Urinary bladder (tissue), 4 donors: ENCODE measurements around the gene RAB10. TPM values are rescaled to one million over a fixed set of nuclear protein-coding genes. Genes with fewer than 3 reads are reported as not detected.
"Not testable (repeated sequence)": the region's sequence is repeated elsewhere in the genome, so short reads cannot be mapped to it uniquely, and the experiment has no call there.

ENCODE experiments used
- DNase-seq: peaks from one replicate; pipeline ENCODE4 v3.0.0-alpha.2; 2015; ENCODE audit errors: extremely low spot score
- H3K27ac ChIP-seq: one replicate; pipeline ENCODE4 v1.5.1; 2013; ENCODE audit warnings: low read depth, mild to moderate bottlenecking, moderate library complexity
- H3K36me3 ChIP-seq: one replicate; pipeline ENCODE4 v1.6.1; 2013; ENCODE audit warnings: mild to moderate bottlenecking, moderate library complexity; ENCODE audit not compliant: insufficient read depth
- H3K4me1 ChIP-seq: one replicate; pipeline ENCODE4 v1.6.1; 2013; ENCODE audit warnings: mild to moderate bottlenecking, moderate library complexity; ENCODE audit not compliant: insufficient read depth
- H3K4me3 ChIP-seq: one replicate; pipeline ENCODE4 v1.5.1; 2013; ENCODE audit warnings: low read depth, low read length
- WGBS: extraction: QIAGEN DNeasy Blood & Tissue Kit; methylation state at CpG from one replicate; pipeline ENCODE4 v1.1.7; 2013; 5-methylcytosine and 5-hydroxymethylcytosine counted together
- polyA plus RNA-seq: library from polyadenylated mRNA; stranded (reverse); fragments of 200-250 nt; gene quantifications from one replicate; pipeline ENCODE4 v1.2.3, GENCODE V29; 2013
- total RNA-seq: library from RNA; depleted of rRNA; stranded (reverse); fragments of >200 nt; gene quantifications from one replicate; pipeline ENCODE4 v1.2.3, GENCODE V29; 2014
- donor health status: healthy with polysubstance abuse.
- donor health status: healthy.

The RAB10 gene
- total and polyA plus RNA-seq, 2 donors, result 80.0 to 106 TPM

DNA sequence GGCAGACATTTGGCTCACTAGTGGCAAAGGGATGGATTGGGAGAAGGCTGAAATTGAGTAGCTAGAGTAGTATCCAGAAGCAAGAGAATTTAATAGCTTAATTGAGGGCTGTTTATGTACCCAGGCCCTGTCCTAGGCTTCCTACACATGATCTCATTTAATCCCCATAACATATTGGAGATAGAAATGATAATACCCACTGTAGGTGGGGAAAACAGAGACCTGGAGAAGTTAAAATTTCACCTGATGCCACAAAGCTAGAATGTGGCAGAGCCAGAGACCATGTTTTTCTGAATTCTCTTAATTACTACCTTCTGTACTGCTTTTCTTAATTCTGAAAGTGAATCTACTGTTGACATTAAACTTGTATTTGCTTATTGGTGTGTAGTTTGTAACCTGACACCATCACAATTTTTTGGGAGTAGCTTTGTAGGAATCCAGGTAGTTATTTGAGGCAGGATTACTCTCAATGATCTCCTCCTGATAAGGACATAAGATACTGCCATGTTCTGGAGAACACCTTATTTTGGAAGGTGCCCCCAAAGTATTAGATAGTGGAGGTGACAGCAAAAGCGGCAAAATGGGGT, 42.2 kb downstream of the RAB10 start:
- Histone ChIP-seq H3K27ac (no peak overlapping the region), H3K36me3 (peaks cover 3% of the 10 kb centered on the region), H3K4me3 (no peak overlapping the region), H3K4me1 (no peaks in the 10 kb centered on the region)
- 97% methylated on average over 1 of the region's 1 CpG for WGBS
- no peak for DNase-seq

GRCh38 chr2:26077291-26077690, 43.4 kb downstream of the RAB10 start:
- H3K4me3 ChIP-seq, result no peak overlapping the region
- DNase-seq, result no peak
- no peak overlapping the region for H3K27ac ChIP-seq
- H3K4me1 ChIP-seq, result no peaks in the 10 kb centered on the region
- WGBS, result 60% methylated on average over 2 of the region's 2 CpGs
- H3K36me3 ChIP-seq, result peaks cover 3% of the 10 kb centered on the region

DNA sequence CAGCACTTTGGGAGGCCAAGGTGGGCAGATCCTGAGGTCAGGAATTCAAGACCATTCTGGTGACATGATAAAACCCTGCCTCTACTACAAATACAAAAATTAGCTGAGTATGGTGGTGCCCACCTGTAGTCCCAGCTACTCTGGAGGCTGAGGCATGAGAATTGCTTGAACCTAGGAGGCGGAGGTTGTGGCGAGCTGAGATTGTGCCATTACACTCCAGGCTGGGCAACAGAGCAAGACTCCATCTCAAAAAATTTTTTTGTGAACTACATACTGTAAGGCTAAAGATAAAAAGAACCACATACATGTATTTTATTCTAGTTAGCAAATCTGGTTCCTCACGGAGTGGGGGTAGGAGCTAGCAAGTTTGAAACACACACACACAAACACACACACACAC, 45.1 kb downstream of the RAB10 start:
- Histone ChIP-seq H3K36me3 (peaks cover 3% of the 10 kb centered on the region), H3K4me1 (no peaks in the 10 kb centered on the region), H3K27ac (no peak overlapping the region), H3K4me3 (no peak overlapping the region)
- WGBS, result 98% methylated on average over 3 of the region's 3 CpGs
- no peak for DNase-seq

GRCh38 chr2:26080356-26080755, 46.5 kb downstream of the RAB10 start:
- 97% methylated on average over 1 of the region's 1 CpG for WGBS
- H3K36me3 ChIP-seq, result peaks cover 3% of the 10 kb centered on the region
- H3K4me1 ChIP-seq, result no peaks in the 10 kb centered on the region
- no peak overlapping the region for H3K27ac ChIP-seq
- no peak for DNase-seq
- H3K4me3 ChIP-seq, result no peak overlapping the region

DNA sequence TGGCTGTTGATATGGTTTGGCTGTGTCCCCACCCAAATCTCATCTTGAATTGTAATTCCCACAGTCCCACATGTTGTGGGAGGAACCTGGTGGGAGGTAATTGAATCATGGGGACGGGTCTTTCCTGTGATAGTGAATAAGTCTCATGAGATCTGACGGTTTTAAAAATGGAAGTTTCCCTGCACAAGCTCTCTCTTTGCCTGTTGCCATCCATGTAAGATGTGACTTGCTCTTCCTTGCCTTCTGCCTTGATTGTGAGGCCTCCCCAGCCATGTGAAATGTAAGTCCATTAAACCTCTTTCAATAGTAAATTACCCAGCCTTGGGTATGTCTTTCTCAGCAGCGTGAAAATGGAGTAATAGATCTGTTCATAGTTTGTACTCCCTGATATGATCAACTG, 47.0 kb downstream of the RAB10 start:
- WGBS, result 95% methylated on average over 3 of the region's 3 CpGs
- not testable (repeated sequence) for DNase-seq, H3K36me3 ChIP-seq, H3K27ac ChIP-seq, H3K4me1 ChIP-seq, H3K4me3 ChIP-seq

- H3K4me1 ChIP-seq, result no peaks in the 10 kb centered on the region
- DNase-seq, result no peak
- WGBS, result 96% methylated on average over 5 of the region's 5 CpGs
Observed at GRCh38 chr2:26081556-26081955, 47.7 kb downstream of the RAB10 start.

GRCh38 chr2:26086155-26086637, 52.3 kb downstream of the RAB10 start:
- no peak overlapping the region for H3K27ac ChIP-seq
- no peaks in the 10 kb centered on the region for H3K36me3 ChIP-seq
- no peak for DNase-seq
- no peak overlapping the region for H3K4me3 ChIP-seq
- H3K4me1 ChIP-seq, result no peaks in the 10 kb centered on the region
- 87% methylated on average over 5 of the region's 5 CpGs for WGBS

More at GRCh38 chr2:26081556-26081955, 47.7 kb downstream of the RAB10 start:
- Histone ChIP-seq H3K27ac (no peak overlapping the region), H3K4me3 (no peak overlapping the region), H3K36me3 (peaks cover 3% of the 10 kb centered on the region)

DNA sequence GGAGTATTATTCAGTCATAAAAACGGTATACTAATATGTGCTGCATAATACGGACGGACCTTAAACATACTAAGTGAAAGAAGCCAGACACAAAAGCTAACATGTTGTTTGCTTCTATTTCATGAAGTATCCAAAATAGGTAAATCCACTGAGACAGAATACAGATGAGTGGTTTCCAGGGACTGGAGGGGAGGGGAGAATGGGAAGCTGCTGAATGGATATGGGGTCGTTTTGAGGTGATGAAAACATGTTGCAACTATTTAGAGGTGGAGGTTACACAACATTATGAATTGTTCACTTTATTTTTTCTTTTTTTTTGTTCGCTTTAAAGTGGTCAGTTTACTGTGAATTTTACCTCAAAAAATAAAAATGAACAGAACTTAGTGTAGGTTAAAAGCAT, 52.9 kb downstream of the RAB10 start:
- no peak for DNase-seq
- 88% methylated on average over 5 of the region's 5 CpGs for WGBS
- H3K27ac ChIP-seq, result no peak overlapping the region
- H3K4me3 ChIP-seq, result no peak overlapping the region
- no peaks in the 10 kb centered on the region for H3K4me1 ChIP-seq
- no peaks in the 10 kb centered on the region for H3K36me3 ChIP-seq

DNA sequence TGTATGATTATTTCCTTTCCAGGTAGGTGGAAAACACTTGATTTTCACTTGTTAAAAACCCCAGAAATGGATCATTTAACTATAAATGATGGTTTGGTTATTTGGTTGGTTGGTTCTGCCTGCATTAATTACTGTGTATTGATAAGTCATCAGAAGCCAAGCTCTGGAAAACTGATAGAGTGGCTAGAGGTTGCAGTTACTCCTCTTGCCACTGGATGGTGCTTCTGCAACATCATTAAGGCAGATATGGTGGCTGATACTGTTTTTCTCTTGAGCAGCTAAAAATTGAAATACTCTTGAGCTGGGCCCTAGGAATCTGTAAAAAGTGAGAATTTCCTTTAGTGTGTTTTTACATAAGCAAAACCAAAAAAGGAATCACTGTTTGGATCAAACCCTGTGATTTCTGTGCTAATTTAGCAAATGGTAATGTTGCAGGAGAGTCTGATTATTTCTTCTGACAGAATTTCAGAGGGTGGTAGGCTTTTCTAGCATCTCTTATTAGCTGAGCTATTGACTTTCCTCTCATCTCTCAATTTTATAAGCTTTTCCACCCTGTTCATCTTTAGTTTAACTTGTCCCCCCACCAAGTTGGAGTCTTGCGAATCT, 54.3 kb downstream of the RAB10 start:
- Histone ChIP-seq H3K4me1 (no peaks in the 10 kb centered on the region), H3K27ac (no peak overlapping the region), H3K4me3 (no peak overlapping the region), H3K36me3 (no peaks in the 10 kb centered on the region)
- 96% methylated on average over 1 of the region's 1 CpG for WGBS
- DNase-seq, result no peak

DNA sequence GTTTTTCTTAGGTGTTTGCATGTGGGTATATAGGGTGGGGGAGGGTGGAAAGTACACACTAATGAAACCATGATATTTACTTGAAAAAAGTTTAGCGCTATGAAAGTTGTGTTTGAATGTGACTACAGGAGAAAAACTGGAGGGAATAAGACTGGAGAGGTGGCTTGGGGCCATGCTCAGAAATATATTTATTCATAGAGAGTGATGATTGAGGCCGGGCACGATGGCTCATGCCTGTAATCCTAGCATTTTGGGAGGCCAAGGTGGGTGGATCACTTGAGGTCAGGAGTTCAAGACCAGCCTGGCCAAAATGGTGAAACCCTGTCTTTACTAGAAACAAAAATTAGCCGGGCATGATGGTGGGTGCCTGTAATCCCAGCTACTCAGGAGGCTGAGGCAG, 55.0 kb downstream of the RAB10 start:
- not testable (repeated sequence) for DNase-seq, H3K4me1 ChIP-seq, H3K4me3 ChIP-seq, H3K27ac ChIP-seq, H3K36me3 ChIP-seq
- WGBS, result 86% methylated on average over 4 of the region's 4 CpGs

DNA sequence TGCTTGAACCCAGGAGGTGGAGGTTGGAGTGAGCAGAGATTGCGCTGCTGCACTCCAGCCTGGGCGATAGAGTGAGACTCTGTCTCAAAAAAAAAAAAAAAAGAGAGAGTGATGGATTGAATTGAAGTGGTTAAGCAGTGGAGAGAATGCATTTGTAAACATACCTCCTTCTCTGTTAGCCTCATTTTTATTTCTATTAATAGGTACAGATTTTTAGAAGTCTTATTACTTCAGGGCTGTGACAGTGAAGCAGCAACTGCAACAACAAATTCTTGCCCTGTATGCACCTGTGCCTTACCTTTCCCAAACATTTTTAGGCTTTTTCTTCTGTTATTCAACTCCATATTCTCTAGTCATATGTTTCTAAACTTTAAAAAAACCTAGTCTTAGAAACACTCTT, 55.5 kb downstream of the RAB10 start:
- no peaks in the 10 kb centered on the region for H3K36me3 ChIP-seq
- no peak overlapping the region for H3K4me3 ChIP-seq
- DNase-seq, result no peak
- WGBS, result 92% methylated on average over 2 of the region's 2 CpGs
- H3K4me1 ChIP-seq, result no peaks in the 10 kb centered on the region
- H3K27ac ChIP-seq, result no peak overlapping the region

DNA sequence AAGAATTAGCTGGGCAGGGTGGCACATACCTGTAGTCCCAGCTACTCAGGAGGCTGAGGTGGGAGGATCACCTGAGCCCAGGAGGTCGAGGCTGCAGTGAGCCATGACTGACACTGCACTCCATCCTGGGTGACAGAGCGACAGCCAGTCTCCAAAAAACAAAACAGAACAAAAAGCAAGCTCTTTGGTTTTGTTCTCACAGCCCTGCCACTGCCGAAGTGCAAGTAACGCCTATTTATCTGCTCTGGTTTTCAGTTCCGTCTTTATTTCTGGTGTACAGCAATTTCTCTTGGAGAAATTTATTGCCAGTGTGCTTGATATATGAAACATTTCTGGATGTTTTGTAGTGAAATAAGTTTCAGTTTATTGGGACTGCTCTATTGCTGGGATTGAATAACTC, 61.9 kb downstream of the RAB10 start:
- no peak for DNase-seq
- WGBS, result 97% methylated on average over 5 of the region's 5 CpGs
- peaks cover 3% of the 10 kb centered on the region for H3K4me1 ChIP-seq
- no peak overlapping the region for H3K4me3 ChIP-seq
- H3K27ac ChIP-seq, result no peak overlapping the region
- no peaks in the 10 kb centered on the region for H3K36me3 ChIP-seq

DNA sequence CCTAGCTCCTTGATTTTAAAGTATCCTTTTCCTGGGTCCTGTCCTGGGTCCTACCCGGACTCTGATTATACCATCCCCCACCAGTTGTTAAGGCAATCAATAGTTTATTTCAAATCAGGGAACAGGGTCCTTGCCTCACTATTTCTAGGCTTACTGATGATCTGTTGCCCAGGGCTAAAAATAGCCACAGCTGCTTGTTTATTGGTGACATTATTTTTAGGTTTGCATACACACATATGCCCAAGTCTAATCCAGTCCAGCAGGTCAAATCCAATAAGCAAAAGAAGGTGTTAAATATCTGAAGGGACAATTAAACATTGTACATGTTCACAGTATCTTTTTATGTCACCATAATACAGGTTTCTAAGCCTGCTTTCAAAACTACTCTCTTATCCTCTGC, 66.0 kb downstream of the RAB10 start:
- no peak for DNase-seq
- H3K27ac ChIP-seq, result no peak overlapping the region
- no peaks in the 10 kb centered on the region for H3K36me3 ChIP-seq
- WGBS, result 93% methylated on average over 1 of the region's 1 CpG
- peaks cover 3% of the 10 kb centered on the region for H3K4me1 ChIP-seq
- H3K4me3 ChIP-seq, result no peak overlapping the region

GRCh38 chr2:26100384-26100783, 66.5 kb downstream of the RAB10 start:
- no peak for DNase-seq
- WGBS, result 87% methylated on average over 1 of the region's 1 CpG
- H3K27ac ChIP-seq, result no peak overlapping the region

More at GRCh38 chr2:26100384-26100783, 66.5 kb downstream of the RAB10 start:
- H3K36me3 ChIP-seq, result no peaks in the 10 kb centered on the region
- peaks cover 3% of the 10 kb centered on the region for H3K4me1 ChIP-seq
- no peak overlapping the region for H3K4me3 ChIP-seq
